Astrocyte (in vitro differentiated cells and primary cell): ENCODE measurements around the gene POTEF.
"Not testable (repeated sequence)": the region's sequence is repeated elsewhere in the genome, so short reads cannot be mapped to it uniquely, and the experiment has no call there.

Experiments
- CTCF ChIP-seq: IDR thresholded peaks from 2 replicates; pipeline ENCODE4 v1.5.1; 2011; ENCODE audit warnings: low read depth, mild to moderate bottlenecking, inconsistent platforms, low read length, moderate library complexity; ENCODE audit not compliant: insufficient read depth
- EZH2 ChIP-seq: IDR thresholded peaks from 2 replicates; pipeline ENCODE4 v1.6.1; 2012; ENCODE audit warnings: mild to moderate bottlenecking, low read length, inconsistent platforms; ENCODE audit not compliant: insufficient read depth

- not testable (repeated sequence) for TF ChIP-seq CTCF, EZH2
These were observed 69.0 kb downstream of the POTEF start for GRCh38 chr2:130059982-130060381.
